Measurements from ENCODE around the gene KDM1A. TPM values are rescaled to one million over a fixed set of nuclear protein-coding genes. Genes with fewer than 3 reads are reported as not detected.
A peak's percentile ranks its signal among the peaks of the same experiment; 100 is the strongest.

KDM1A gene
- total and polyA plus RNA-seq, 10 of the 15 experiments (the other 5 are each of a cell fraction or from before 2014, with no cell fraction given) = 39.2 to 118 (median 98.9) TPM

GRCh38 chr1:22976461-22977243 lies 42.6 kb upstream of the KDM1A start (continued):
- TF ChIP-seq, protein P1, sequence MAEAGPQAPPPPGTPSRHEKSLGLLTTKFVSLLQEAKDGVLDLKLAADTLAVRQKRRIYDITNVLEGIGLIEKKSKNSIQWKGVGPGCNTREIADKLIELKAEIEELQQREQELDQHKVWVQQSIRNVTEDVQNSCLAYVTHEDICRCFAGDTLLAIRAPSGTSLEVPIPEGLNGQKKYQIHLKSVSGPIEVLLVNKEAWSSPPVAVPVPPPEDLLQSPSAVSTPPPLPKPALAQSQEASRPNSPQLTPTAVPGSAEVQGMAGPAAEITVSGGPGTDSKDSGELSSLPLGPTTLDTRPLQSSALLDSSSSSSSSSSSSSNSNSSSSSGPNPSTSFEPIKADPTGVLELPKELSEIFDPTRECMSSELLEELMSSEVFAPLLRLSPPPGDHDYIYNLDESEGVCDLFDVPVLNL (IDR thresholded peaks at IDR 0.05; ENCODE audit: low read depth, low read length) = no peak
- TF ChIP-seq, protein P2, sequence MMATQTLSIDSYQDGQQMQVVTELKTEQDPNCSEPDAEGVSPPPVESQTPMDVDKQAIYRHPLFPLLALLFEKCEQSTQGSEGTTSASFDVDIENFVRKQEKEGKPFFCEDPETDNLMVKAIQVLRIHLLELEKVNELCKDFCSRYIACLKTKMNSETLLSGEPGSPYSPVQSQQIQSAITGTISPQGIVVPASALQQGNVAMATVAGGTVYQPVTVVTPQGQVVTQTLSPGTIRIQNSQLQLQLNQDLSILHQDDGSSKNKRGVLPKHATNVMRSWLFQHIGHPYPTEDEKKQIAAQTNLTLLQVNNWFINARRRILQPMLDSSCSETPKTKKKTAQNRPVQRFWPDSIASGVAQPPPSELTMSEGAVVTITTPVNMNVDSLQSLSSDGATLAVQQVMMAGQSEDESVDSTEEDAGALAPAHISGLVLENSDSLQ (IDR thresholded peaks at IDR 0.05) = no peak
- TF ChIP-seq POLR2A (IDR thresholded peaks at IDR 0.05; ENCODE audit: low read depth, low read length) = no peak
- 0 out of 2 replicates have a peak, but pooled peaks have one; percentile 31 for TF ChIP-seq MAX (IDR thresholded peaks at IDR 0.05; ENCODE audit: low read depth, low read length)
- TF ChIP-seq BMI1 (IDR thresholded peaks at IDR 0.05; ENCODE audit: borderline replicate concordance) = no peak
- TF ChIP-seq WRNIP1 (IDR thresholded peaks at IDR 0.05; ENCODE audit: borderline replicate concordance, low read depth, low read length) = no peak
- no peak for TF ChIP-seq NFXL1 (IDR thresholded peaks at IDR 0.05; ENCODE audit: borderline replicate concordance)
- TF ChIP-seq, protein P3, sequence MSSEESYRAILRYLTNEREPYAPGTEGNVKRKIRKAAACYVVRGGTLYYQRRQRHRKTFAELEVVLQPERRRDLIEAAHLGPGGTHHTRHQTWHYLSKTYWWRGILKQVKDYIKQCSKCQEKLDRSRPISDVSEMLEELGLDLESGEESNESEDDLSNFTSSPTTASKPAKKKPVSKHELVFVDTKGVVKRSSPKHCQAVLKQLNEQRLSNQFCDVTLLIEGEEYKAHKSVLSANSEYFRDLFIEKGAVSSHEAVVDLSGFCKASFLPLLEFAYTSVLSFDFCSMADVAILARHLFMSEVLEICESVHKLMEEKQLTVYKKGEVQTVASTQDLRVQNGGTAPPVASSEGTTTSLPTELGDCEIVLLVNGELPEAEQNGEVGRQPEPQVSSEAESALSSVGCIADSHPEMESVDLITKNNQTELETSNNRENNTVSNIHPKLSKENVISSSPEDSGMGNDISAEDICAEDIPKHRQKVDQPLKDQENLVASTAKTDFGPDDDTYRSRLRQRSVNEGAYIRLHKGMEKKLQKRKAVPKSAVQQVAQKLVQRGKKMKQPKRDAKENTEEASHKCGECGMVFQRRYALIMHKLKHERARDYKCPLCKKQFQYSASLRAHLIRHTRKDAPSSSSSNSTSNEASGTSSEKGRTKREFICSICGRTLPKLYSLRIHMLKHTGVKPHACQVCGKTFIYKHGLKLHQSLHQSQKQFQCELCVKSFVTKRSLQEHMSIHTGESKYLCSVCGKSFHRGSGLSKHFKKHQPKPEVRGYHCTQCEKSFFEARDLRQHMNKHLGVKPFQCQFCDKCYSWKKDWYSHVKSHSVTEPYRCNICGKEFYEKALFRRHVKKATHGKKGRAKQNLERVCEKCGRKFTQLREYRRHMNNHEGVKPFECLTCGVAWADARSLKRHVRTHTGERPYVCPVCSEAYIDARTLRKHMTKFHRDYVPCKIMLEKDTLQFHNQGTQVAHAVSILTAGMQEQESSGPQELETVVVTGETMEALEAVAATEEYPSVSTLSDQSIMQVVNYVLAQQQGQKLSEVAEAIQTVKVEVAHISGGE (CRISPR knock-in tag; IDR thresholded peaks at IDR 0.05) = no peak
- peak; percentile 95 for TF ChIP-seq RAD21 (IDR thresholded peaks at IDR 0.05; ENCODE audit: insufficient read depth, low read depth, low read length)
- TF ChIP-seq, protein P4, sequence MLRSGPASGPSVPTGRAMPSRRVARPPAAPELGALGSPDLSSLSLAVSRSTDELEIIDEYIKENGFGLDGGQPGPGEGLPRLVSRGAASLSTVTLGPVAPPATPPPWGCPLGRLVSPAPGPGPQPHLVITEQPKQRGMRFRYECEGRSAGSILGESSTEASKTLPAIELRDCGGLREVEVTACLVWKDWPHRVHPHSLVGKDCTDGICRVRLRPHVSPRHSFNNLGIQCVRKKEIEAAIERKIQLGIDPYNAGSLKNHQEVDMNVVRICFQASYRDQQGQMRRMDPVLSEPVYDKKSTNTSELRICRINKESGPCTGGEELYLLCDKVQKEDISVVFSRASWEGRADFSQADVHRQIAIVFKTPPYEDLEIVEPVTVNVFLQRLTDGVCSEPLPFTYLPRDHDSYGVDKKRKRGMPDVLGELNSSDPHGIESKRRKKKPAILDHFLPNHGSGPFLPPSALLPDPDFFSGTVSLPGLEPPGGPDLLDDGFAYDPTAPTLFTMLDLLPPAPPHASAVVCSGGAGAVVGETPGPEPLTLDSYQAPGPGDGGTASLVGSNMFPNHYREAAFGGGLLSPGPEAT (IDR thresholded peaks at IDR 0.05; ENCODE audit: low read depth) = 0 out of 2 replicates have a peak, but pooled peaks have one; percentile 51
- TF ChIP-seq CHD4 (IDR thresholded peaks at IDR 0.05) = no peak
- TF ChIP-seq TAF1 (IDR thresholded peaks at IDR 0.05; ENCODE audit: borderline replicate concordance, low read depth, low read length) = no peak
- TF ChIP-seq POU2F2 (IDR thresholded peaks at IDR 0.05; ENCODE audit: borderline replicate concordance, low read depth, low read length) = peak; percentile 46; the same call in 1 of the 3 replicates
- no peak for TF ChIP-seq YBX1 (IDR thresholded peaks at IDR 0.05)
- no peak for TF ChIP-seq RB1 (IDR thresholded peaks at IDR 0.05; ENCODE audit: borderline replicate concordance)
- TF ChIP-seq, protein P5, sequence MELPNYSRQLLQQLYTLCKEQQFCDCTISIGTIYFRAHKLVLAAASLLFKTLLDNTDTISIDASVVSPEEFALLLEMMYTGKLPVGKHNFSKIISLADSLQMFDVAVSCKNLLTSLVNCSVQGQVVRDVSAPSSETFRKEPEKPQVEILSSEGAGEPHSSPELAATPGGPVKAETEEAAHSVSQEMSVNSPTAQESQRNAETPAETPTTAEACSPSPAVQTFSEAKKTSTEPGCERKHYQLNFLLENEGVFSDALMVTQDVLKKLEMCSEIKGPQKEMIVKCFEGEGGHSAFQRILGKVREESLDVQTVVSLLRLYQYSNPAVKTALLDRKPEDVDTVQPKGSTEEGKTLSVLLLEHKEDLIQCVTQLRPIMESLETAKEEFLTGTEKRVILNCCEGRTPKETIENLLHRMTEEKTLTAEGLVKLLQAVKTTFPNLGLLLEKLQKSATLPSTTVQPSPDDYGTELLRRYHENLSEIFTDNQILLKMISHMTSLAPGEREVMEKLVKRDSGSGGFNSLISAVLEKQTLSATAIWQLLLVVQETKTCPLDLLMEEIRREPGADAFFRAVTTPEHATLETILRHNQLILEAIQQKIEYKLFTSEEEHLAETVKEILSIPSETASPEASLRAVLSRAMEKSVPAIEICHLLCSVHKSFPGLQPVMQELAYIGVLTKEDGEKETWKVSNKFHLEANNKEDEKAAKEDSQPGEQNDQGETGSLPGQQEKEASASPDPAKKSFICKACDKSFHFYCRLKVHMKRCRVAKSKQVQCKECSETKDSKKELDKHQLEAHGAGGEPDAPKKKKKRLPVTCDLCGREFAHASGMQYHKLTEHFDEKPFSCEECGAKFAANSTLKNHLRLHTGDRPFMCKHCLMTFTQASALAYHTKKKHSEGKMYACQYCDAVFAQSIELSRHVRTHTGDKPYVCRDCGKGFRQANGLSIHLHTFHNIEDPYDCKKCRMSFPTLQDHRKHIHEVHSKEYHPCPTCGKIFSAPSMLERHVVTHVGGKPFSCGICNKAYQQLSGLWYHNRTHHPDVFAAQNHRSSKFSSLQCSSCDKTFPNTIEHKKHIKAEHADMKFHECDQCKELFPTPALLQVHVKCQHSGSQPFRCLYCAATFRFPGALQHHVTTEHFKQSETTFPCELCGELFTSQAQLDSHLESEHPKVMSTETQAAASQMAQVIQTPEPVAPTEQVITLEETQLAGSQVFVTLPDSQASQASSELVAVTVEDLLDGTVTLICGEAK (IDR thresholded peaks at IDR 0.05; ENCODE audit: borderline replicate concordance) = no peak

All from GM12878 (cell line).